Right atrium auricular region (tissue), 2 donors: Measurements from ENCODE around the gene ABCD2. TPM values are rescaled to one million over a fixed set of nuclear protein-coding genes. Genes with fewer than 3 reads are reported as not detected.

ENCODE experiments used
- DNase-seq: peaks from one replicate; pipeline ENCODE4 v3.0.0-alpha.2; 2019; ENCODE audit warnings: low spot score
- H3K27ac ChIP-seq, 2 donors: fragments of 200-600 bp; sonication (generic); 1 replicate in 1 of 2; 2 replicates in 1 of 2; pipeline ENCODE4 v1.5.1; 2016 to 2019
- H3K27me3 ChIP-seq, 2 donors: fragments of 200-600 bp; sonication (generic); one replicate each; pipeline versions ENCODE4 v1.5.1 to v1.6.0; 2017 to 2019
- H3K36me3 ChIP-seq: fragments of 200-600 bp; sonication (generic); one replicate; pipeline ENCODE4 v1.5.1; 2016
- H3K4me1 ChIP-seq, 2 donors: fragments of 200-600 bp; sonication (generic); one replicate each; pipeline versions ENCODE4 v1.5.1 to v1.6.0; 2017 to 2019
- H3K4me3 ChIP-seq, 2 donors: fragments of 200-600 bp; sonication (generic); 1 replicate in 1 of 2; 2 replicates in 1 of 2; pipeline ENCODE4 v1.5.1; 2017 to 2019; ENCODE audit warnings: mild to moderate bottlenecking in 1 of 2, moderate library complexity in 1 of 2
- H3K9me3 ChIP-seq, 2 donors: fragments of 200-600 bp; sonication (generic); one replicate each; pipeline ENCODE4 v1.5.1; 2019
- total RNA-seq, 2 donors: library from RNA; depleted of rRNA; stranded (reverse); fragments of >200 nt; gene quantifications; one replicate each; pipeline ENCODE4 v1.1.0, GENCODE V29; 2016
- TF ChIP-seq, protein P1 (sequence below), 2 donors: fragments of 200-600 bp; sonication (generic); IDR thresholded peaks; one replicate each; pipeline ENCODE4 v1.5.1; 2019; ENCODE audit warnings: antibody characterized with exemption in 2 of 2

Gene ABCD2
- total RNA-seq, 2 donors from 2014 or later, result 3.6 to 9.9 TPM

GRCh38 chr12:39638840-39639239 is 19.2 kb upstream of the ABCD2 start:
- DNase-seq, result no peak
- no peaks in the 10 kb centered on the region for H3K4me1 ChIP-seq
- no peaks in the 10 kb centered on the region for H3K9me3 ChIP-seq

GRCh38 chr12:39638178-39638577 is 18.6 kb upstream of the ABCD2 start:
- Histone ChIP-seq H3K27me3 (no peaks in the 10 kb centered on the region), H3K9me3 (no peaks in the 10 kb centered on the region), H3K27ac (no peak overlapping the region), H3K4me1 (no peaks in the 10 kb centered on the region), H3K36me3 (no peaks in the 10 kb centered on the region), H3K4me3 (no peak overlapping the region)
- no peak for DNase-seq
- TF ChIP-seq, protein P1, sequence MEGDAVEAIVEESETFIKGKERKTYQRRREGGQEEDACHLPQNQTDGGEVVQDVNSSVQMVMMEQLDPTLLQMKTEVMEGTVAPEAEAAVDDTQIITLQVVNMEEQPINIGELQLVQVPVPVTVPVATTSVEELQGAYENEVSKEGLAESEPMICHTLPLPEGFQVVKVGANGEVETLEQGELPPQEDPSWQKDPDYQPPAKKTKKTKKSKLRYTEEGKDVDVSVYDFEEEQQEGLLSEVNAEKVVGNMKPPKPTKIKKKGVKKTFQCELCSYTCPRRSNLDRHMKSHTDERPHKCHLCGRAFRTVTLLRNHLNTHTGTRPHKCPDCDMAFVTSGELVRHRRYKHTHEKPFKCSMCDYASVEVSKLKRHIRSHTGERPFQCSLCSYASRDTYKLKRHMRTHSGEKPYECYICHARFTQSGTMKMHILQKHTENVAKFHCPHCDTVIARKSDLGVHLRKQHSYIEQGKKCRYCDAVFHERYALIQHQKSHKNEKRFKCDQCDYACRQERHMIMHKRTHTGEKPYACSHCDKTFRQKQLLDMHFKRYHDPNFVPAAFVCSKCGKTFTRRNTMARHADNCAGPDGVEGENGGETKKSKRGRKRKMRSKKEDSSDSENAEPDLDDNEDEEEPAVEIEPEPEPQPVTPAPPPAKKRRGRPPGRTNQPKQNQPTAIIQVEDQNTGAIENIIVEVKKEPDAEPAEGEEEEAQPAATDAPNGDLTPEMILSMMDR (IDR thresholded peaks at IDR 0.05), result no peak

More at GRCh38 chr12:39638840-39639239, 19.2 kb upstream of the ABCD2 start:
- Histone ChIP-seq H3K4me3 (no peak overlapping the region), H3K27me3 (no peaks in the 10 kb centered on the region), H3K36me3 (no peaks in the 10 kb centered on the region), H3K27ac (no peak overlapping the region)
- TF ChIP-seq, protein P1 (IDR thresholded peaks at IDR 0.05), result no peak

- TF ChIP-seq, protein P1 (IDR thresholded peaks at IDR 0.05), result no peak
- H3K4me3 ChIP-seq, result no peak overlapping the region
These were observed 13.1 kb upstream of the ABCD2 start for GRCh38 chr12:39632670-39633069.

DNA sequence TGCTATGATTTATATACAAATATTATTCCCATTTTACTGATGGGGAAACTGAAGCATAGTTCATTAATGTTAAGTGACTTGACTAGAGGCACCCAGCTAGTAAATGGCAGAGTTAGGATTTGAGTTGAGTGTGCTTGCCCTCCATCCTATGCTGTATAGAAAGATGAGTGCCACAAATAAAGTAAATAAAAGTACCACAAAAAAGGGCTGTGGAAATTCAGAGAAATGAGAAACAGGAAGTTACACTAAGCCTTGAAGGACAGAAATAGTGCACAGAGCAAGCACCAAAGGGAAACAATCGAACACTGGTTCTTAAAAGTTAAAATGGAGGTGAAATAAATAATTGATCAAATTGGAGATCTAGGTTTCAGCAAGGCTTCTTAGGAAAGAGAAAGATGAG is 9.2 kb upstream of the ABCD2 start:
- Histone ChIP-seq H3K4me1 (no peaks in the 10 kb centered on the region), H3K9me3 (no peaks in the 10 kb centered on the region), H3K27ac (no peak overlapping the region), H3K4me3 (no peak overlapping the region), H3K36me3 (no peaks in the 10 kb centered on the region), H3K27me3 (no peaks in the 10 kb centered on the region)
- TF ChIP-seq, protein P1 (IDR thresholded peaks at IDR 0.05), result no peak
- DNase-seq, result no peak

More at GRCh38 chr12:39632670-39633069, 13.1 kb upstream of the ABCD2 start:
- no peaks in the 10 kb centered on the region for H3K4me1 ChIP-seq
- no peaks in the 10 kb centered on the region for H3K27me3 ChIP-seq
- no peak for DNase-seq
- no peaks in the 10 kb centered on the region for H3K9me3 ChIP-seq
- no peak overlapping the region for H3K27ac ChIP-seq
- H3K36me3 ChIP-seq, result no peaks in the 10 kb centered on the region

- no peaks in the 10 kb centered on the region for H3K27me3 ChIP-seq
- no peaks in the 10 kb centered on the region for H3K36me3 ChIP-seq
- H3K4me3 ChIP-seq, result no peak overlapping the region
- H3K4me1 ChIP-seq, result no peaks in the 10 kb centered on the region
- DNase-seq, result no peak
- no peaks in the 10 kb centered on the region for H3K9me3 ChIP-seq
- TF ChIP-seq, protein P1 (IDR thresholded peaks at IDR 0.05), result no peak
- H3K27ac ChIP-seq, result no peak overlapping the region
These were observed 8.3 kb upstream of the ABCD2 start for GRCh38 chr12:39627914-39628313.
